Peyer's patch (tissue), 4 donors: ENCODE data around the gene DBI.

Source experiments
- CTCF ChIP-seq, 6 experiments: fragments of 450-650 bp in 4 of 6; fragments of 200-600 bp in 2 of 6; sonication (generic) in 1 of 6; IDR thresholded peaks; one replicate each; pipeline ENCODE4 v1.5.1; 2017 to 2019; ENCODE audit warnings: antibody characterized with exemption in 6 of 6, mild to moderate bottlenecking in 3 of 6, moderate library complexity in 1 of 6
- POLR2A ChIP-seq, 2 donors: fragments of 450-650 bp; IDR thresholded peaks; one replicate each; pipeline ENCODE4 v1.5.1; 2017; ENCODE audit warnings: antibody characterized with exemption in 2 of 2, mild to moderate bottlenecking in 2 of 2, moderate library complexity in 2 of 2

DNA sequence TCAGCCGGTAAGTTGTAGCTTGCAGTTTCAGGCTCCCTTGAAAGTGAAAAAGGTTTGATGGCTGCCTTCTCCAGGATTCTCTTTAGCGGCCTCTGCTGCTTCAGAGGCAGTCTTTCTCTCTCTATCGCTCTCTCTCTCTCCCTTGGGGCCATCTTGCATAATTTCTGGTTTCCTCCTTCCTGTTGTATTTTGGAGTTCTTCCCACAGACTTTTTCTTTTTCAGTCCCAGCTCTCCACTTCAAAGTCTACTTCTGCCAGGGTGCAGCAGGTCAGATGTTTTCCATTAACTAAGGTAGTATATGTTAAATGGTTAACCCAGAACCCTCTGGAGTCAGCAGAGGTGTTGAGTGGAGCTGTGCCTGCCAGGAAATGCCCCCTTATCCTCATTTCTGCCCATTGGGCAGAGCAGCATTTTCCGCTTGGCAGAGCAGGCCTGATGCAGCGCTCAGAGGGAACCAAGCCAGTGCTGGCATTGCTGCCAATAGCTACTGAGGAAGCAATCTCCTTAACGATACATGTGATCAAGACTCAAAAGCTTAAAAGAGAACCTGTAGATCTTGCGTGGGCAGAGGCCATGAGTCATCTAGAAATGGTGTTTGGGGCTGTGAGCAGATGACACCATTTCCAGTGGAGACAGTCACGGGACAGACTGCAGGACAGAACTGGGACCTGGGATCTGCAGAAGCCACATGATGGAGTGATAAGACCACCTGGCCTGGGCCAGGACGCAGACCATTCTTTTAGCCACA is 20.8 kb downstream of the DBI start:
- no peak for TF ChIP-seq POLR2A (IDR thresholded peaks at IDR 0.05)
- TF ChIP-seq CTCF (IDR thresholded peaks at IDR 0.05) = peak in 3 of 6 experiments; percentile 6 to 19 (median 17)
